ENCODE data around the gene CSF2RB.

GRCh38 chr22:36928786-36929535 lies 15.5 kb downstream of the CSF2RB start:
- TF ChIP-seq, protein P1, sequence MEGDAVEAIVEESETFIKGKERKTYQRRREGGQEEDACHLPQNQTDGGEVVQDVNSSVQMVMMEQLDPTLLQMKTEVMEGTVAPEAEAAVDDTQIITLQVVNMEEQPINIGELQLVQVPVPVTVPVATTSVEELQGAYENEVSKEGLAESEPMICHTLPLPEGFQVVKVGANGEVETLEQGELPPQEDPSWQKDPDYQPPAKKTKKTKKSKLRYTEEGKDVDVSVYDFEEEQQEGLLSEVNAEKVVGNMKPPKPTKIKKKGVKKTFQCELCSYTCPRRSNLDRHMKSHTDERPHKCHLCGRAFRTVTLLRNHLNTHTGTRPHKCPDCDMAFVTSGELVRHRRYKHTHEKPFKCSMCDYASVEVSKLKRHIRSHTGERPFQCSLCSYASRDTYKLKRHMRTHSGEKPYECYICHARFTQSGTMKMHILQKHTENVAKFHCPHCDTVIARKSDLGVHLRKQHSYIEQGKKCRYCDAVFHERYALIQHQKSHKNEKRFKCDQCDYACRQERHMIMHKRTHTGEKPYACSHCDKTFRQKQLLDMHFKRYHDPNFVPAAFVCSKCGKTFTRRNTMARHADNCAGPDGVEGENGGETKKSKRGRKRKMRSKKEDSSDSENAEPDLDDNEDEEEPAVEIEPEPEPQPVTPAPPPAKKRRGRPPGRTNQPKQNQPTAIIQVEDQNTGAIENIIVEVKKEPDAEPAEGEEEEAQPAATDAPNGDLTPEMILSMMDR (optimal IDR thresholded peaks at IDR 0.05 in 1 of 3, IDR thresholded peaks at IDR 0.05 in 1 of 3, conservative IDR thresholded peaks at IDR 0.05 in 1 of 3; ENCODE audit: extremely low read depth in 1 of 3, insufficient read depth in 2 of 3, low read length in 3 of 3), result no peak
- TF ChIP-seq EZH2 (IDR thresholded peaks at IDR 0.05; ENCODE audit: low read length), result no peak
